Stimulated activated CD8-positive, alpha-beta memory T cell treated with anti-CD3 and anti-CD28 coated beads, Interleukin-2, amount 100 ng/mL, for 48 hours (primary cell): ENCODE measurements around the gene SYT8.
"Not testable (repeated sequence)": the region's sequence is repeated elsewhere in the genome, so short reads cannot be mapped to it uniquely, and the experiment has no call there.

Experiments
- DNase-seq, 2 donors: peaks; one replicate each; pipeline ENCODE4 v3.0.0-alpha.2; 2020; ENCODE audit warnings: low read depth in 2 of 2

Gene SYT8

GRCh38 chr11:1873813-1874150 is 39.0 kb downstream of the SYT8 start:
- DNase-seq: not testable (repeated sequence)

DNA sequence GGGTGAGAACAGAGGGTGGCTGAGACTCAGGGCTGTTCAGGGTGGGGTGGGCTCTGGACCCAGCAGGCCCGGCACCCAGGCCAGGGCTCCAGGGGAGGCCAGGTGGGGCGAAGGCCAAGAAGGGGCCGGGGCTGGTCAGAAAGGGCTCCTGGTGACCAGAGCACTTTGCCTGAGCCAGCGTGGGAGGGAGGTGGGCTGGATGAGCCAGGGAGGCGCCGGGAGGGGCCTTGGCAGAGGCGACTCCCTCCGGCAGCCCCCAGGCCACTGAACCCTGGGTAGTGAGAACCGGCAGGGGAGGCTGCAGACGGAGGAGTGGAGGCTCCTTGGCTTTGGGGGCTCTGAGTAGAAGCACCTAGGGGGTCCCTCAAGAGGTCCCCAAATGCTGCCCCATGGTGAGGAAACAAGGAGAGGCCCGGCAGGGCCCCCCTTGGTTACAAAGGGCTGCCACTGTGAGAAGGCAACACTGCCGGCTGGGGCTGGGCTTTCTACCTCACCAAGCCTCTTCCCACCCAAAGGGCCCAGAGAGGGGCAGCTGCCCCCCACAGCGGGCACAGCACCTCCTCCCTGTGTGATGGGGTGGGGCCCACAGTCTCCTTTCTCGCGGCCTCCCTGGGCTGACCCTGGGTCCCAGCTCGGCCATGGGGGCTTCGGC is 39.8 kb downstream of the SYT8 start:
- not testable (repeated sequence) for DNase-seq

GRCh38 chr11:1875093-1875850 is 40.5 kb downstream of the SYT8 start:
- DNase-seq: no peak

GRCh38 chr11:1875851-1876301 is 41.1 kb downstream of the SYT8 start:
- DNase-seq: not testable (repeated sequence)

DNA sequence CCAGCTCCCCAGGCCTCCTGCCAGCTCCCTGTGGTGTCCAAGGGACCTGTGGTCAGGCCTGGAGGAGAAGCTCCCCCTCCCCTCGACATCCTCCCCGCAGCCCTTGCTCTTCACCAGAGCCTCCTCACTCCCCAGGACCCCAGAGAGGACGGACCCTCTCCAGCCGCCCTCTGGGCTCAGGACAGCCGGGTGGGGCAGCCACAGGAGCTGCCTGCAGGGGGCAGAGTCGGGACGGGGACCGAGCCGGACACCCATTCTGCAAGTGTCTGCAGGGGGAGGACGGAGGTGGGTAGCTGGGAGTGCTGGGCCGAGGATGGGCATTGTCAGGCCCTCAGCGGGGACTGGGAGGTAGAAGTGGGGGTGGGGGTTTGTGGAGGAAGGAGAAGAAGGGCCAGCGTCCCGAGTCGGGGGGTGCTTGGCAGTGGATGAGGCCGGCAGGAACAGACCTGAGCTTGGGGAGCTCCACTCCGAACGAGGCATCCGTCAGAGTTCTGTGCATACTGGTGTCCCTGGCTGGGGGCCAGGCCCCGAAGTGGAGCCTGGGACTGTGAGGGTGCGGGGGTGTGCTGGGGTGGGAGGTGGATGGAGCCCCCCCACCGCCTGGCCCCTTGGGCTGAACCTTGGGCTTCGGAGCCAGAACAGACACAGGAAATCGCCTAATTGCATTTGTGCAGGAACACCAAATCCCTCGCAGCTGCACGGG is 41.7 kb downstream of the SYT8 start:
- no peak for DNase-seq

DNA sequence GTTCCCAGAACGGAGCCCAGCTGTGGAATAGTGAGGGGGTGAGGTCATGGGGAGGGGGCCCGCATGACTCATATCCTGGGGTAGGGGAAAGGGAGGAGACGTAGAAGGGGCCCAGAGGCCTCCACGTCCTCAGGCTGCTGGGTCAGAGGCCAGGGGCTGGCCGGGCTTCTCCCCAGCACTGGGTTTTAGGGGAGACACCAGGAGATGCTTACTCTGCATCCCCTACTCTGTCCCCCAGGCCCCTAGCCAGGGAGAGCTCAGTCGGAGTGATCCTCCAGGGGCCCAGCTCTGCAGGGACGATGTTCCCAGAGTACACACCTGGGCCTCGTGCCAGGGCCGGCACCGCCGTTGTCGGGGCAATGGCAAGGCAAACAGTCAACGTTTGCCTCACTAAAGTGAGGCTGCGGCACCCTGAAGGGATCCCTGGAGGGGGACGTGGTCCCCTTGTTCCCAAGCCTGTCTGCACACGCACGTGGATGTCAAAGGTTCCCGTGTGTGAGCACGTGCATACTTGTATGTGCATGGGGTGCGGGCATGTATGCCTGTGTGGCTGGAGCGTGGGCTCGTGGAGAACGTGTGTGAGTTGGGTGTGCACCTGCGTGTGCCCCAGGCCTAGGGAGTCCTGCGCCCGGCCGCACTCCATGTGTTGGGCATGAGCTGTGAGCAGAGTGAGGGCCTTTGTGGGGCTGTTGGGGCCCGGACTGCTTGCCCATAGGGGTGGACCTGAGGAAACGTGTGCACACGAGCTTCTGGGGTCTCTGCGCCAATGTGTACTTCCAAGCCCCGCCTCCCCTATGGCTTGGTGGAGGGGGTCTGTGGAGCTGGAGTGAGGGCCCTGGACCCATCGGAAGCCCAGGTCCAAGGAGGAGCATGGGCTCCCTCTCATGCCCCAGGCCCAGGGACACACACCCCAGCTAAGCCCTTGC is 42.7 kb downstream of the SYT8 start:
- DNase-seq: no peak

DNA sequence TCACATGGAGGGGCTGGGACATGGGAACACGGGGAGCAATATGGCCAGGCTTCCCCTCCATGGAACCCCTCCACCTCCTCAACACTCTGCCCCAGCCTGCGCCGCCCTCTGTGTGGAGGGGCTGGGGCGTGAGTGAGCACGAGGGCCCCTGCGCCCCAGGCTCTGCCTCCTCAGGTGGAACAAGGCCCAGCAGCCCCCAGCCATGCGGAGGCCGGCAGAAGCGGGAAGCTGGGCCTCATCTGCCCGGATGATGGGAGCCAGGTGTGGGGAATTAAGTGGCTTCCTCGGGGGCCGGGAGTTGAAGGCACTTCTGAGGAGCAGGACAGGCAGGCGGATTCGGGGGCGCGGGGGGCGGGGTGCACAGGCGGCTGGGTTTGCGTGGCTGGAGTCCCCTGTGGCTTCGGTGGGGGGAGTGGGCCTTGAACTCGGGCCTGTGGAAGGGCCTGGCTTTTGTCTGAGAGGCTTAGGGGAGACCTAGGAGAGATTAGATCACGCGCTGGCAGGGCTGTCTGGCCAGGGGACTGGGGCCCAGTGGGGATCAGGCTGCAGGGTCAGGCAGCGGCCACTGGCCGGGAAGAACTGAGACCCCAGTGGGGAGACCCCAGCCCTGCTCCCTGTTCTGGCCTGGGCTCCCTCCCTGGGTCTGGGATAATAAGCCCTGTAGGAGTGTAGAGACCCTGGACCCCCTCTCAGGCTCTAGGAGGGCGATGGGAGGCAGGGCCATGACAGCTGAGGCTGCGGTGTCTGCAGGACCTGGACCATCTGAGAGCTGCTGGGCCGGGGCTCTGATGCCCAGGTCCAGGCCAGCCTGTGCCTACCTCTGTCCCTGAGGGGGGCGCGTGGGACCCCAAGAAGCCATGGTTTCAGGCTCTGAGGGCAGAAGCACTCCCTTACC is 43.6 kb downstream of the SYT8 start:
- DNase-seq: no peak

DNA sequence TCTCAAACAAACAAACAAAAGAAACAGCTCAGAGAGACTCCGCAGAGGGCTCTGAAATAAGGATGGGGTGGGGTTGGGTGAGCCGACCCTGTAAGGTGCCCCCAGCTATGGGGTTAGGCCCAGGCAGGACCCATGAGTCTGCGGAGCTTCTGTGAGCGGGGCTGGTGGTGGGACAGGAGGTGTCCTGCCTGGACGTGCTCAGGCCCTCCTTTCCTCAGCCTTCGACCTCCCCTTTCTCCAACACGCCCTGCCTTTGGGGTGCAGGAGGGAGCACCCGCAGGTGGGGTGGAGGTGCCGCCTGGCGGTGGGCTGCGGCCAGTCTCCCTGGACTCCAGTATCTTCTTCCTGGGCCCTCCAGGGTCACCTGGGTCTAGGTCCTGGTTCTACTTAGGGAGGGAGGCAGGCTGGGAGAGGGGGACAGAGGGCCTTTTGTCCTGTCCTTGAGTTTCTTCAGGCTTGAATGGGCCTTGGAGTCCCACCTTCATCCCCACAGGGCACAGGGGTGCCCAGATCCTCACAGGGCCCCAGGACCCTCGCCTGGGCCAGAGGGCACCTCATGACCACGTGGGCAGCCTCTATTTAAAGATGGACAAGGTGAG is 44.7 kb downstream of the SYT8 start:
- no peak for DNase-seq

DNA sequence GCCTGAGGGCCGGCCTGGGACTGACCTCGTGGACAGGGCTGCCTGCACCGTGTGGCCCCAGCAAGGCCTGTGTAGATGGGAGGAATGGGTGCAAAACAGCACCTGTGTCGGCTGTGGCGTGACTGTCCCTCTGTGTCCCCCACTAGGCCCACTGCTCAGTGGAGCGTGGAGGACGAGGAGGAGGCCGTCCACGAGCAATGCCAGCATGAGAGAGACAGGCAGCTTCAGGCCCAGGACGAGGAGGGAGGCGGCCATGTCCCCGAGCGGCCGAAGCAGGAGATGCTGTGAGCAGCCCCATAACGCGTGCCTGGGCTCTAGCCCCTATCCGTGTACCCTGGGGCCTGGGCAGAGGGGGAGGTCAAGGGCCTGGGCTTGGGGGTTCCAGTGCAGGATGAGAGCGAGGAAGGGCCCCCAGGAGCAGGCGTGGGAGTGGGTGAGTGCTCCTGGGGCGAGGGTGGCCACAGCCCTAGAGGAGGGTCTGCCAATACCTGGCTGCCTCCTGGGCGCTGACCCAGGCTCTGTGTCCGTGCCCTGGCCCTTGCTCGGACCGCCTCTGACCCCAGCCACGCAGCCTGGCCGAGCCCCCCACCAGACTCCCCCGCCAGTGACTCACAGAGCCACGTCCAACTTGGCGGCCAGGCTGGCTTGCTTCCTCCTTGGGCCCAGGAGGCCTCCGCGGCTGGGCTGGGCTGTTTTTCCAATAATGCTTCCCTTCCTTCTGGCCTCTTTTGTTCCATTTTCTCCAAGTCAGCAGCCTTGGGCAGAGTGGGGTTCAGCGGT is 45.3 kb downstream of the SYT8 start:
- no peak for DNase-seq

GRCh38 chr11:1880746-1881441 is 46.1 kb downstream of the SYT8 start:
- DNase-seq: no peak

GRCh38 chr11:1881442-1882264 is 46.9 kb downstream of the SYT8 start:
- no peak for DNase-seq

GRCh38 chr11:1882265-1883238 is 47.8 kb downstream of the SYT8 start:
- DNase-seq: peak; percentile 71 to 76

GRCh38 chr11:1883346-1884302 is 48.8 kb downstream of the SYT8 start:
- no peak for DNase-seq

DNA sequence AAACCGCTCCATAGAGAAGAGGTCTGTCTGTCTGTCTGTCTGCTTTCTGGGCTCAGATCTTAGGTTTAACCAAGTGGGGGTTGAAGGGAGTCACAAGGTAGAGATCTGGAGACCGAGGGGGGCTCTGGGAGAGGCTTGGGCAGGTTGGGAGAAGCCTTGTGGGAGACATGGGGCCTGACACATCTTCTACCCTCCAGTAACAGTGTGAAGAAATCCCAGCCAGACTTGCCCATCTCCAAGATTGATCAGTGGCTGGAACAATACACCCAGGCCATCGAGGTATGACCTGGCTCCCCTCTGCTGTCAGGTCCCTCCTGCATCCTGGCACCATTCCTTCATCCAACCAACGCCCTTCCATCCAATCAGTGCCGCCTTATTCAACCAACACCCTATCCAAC is 49.5 kb downstream of the SYT8 start:
- no peak for DNase-seq

GRCh38 chr11:1886551-1886950 is 51.8 kb downstream of the SYT8 start:
- DNase-seq: not testable (repeated sequence)
